Stomach (tissue), 4 donors: Measurements from ENCODE around the gene TRIP13.

Experiments
- EP300 ChIP-seq: sonication (generic); formaldehyde crosslinking; IDR thresholded peaks from one replicate; pipeline ENCODE4 v1.6.1; 2017; ENCODE audit warnings: antibody characterized with exemption
- POLR2AphosphoS5 ChIP-seq, 3 donors: sonication (generic); formaldehyde crosslinking; IDR thresholded peaks; one replicate each; pipeline ENCODE4 v1.6.1; 2016; ENCODE audit warnings: antibody characterized with exemption in 3 of 3
- TF ChIP-seq, protein P1 (sequence below), 7 experiments: fragments of 450-650 bp in 4 of 7; fragments of 200-600 bp in 3 of 7; sonication (generic) in 3 of 7; IDR thresholded peaks; one replicate each; pipeline ENCODE4 v1.5.1; 2016 to 2019; ENCODE audit warnings: antibody characterized with exemption in 7 of 7, control low read depth in 2 of 7, mild to moderate bottlenecking in 1 of 7

DNA sequence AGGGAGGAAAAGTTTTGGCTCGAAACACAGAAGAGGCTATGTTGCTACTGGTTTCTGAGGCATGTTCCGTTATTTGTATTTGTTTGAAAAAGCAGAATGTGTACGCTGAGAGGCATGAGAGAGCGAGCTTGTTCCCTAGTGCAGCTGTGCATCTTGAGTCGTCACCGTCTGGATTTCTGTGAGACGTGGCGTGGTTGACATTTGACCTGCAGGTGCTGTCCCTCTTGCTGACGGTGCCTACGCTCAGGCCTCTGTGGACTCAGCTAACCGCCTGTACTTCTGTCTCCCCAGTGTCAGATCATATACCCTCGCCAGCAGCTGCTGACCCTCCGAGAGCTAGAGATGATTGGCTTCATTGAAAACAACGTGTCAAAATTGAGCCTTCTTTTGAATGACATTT lies 21.5 kb downstream of the TRIP13 start:
- TF ChIP-seq EP300, result no peak
- TF ChIP-seq, protein P1, sequence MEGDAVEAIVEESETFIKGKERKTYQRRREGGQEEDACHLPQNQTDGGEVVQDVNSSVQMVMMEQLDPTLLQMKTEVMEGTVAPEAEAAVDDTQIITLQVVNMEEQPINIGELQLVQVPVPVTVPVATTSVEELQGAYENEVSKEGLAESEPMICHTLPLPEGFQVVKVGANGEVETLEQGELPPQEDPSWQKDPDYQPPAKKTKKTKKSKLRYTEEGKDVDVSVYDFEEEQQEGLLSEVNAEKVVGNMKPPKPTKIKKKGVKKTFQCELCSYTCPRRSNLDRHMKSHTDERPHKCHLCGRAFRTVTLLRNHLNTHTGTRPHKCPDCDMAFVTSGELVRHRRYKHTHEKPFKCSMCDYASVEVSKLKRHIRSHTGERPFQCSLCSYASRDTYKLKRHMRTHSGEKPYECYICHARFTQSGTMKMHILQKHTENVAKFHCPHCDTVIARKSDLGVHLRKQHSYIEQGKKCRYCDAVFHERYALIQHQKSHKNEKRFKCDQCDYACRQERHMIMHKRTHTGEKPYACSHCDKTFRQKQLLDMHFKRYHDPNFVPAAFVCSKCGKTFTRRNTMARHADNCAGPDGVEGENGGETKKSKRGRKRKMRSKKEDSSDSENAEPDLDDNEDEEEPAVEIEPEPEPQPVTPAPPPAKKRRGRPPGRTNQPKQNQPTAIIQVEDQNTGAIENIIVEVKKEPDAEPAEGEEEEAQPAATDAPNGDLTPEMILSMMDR (IDR thresholded peaks at IDR 0.05), result no peak
- TF ChIP-seq POLR2AphosphoS5 (IDR thresholded peaks at IDR 0.05), result no peak
